ENCODE measurements around the gene PHLPP1. TPM values are rescaled to one million over a fixed set of nuclear protein-coding genes. Genes with fewer than 3 reads are reported as not detected.

Gene PHLPP1
- total RNA-seq, 1 experiment from 2014 or later = 14.7 TPM

DNA sequence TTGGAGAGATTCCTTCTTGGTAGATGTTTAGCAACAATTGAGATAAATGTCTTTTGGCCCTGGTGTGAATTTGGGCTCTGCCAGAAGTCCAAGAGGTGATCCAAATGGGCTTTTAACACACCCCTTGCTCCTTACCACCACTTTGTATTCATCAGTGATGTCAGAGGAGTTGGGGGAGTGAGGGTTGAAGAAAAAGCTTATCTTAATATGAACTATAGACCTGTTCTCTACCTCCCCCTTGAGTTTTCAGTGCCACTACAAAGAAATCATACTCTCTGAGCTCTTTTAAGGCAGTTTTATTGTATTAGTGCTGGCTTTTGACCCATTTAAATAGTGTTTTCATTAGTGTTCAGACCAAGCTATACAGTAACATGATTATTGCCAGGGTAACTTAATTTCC, 229.1 kb downstream of the PHLPP1 start:
- DNase-seq (ENCODE audit: low read depth, low spot score) = no peak
- no peaks in the 10 kb centered on the region for H3K9me3 ChIP-seq (ENCODE audit: control insufficient read depth in 1 of 2, insufficient read depth in 1 of 2, low read depth in 1 of 2, low read length in 2 of 2)
- H3K4me2 ChIP-seq (ENCODE audit: low read length) = no peak overlapping the region
- TF ChIP-seq SP1 (IDR thresholded peaks at IDR 0.05; ENCODE audit: low read depth) (no peak), RAD21 (IDR thresholded peaks at IDR 0.05; ENCODE audit: low read depth) (peak; percentile 27; the same call in 1 of the 2 replicates)
- no peaks in the 10 kb centered on the region for H3K79me2 ChIP-seq (ENCODE audit: insufficient read depth, low read length)
- no peak overlapping the region for H3K4me3 ChIP-seq (replicated peaks in 1 of 2; ENCODE audit: low read depth in 1 of 2, low read length in 2 of 2)
- intact Hi-C loops (cut with micrococcal nuclease) = no loop called here
- no peaks in the 10 kb centered on the region for H4K20me1 ChIP-seq (ENCODE audit: insufficient read depth)
- no peaks in the 10 kb centered on the region for H3K9me2 ChIP-seq (ENCODE audit: insufficient read depth)
- no peak for ATAC-seq
- H3K27ac ChIP-seq (ENCODE audit: low read depth, low read length) = no peak overlapping the region
- H3K36me3 ChIP-seq (ENCODE audit: control insufficient read depth in 1 of 2, insufficient read depth in 2 of 2, low read length in 2 of 2) = peaks cover 0 to 3% of the 10 kb centered on the region in 2 experiments; a peak in 2 of 4 replicates
- no peaks in the 10 kb centered on the region for H3K4me1 ChIP-seq (ENCODE audit: control insufficient read depth in 1 of 2, insufficient read depth in 2 of 2, low read length in 2 of 2)
- H3K9ac ChIP-seq (ENCODE audit: low read length) = no peak overlapping the region
- ChIA-PET CTCF (interaction anchor here (1.0 kb wide), 1 partner anchor 229 kb away, joined by 4 read pairs; the partner anchor contains the start of gene PHLPP1), POLR2A (no interaction called here), RAD21 (ENCODE audit: low non-redundant PET in 1 of 2, low total read pairs in 2 of 2, uncharacterized antibody in 2 of 2, unreplicated experiment in 2 of 2) (interaction anchor here in 1 of 2 experiments (0.6 kb wide), 1 partner anchor 227 kb away, joined by 3 read pairs; no protein-coding TSS in a partner anchor)
- H2AFZ ChIP-seq (ENCODE audit: low read depth, low read length, poor library complexity, severe bottlenecking) = no peak overlapping the region
- H3K27me3 ChIP-seq (ENCODE audit: insufficient read depth, low read length) = no peaks in the 10 kb centered on the region
- no TSS peak for BruUV-seq (replicated peaks)

GRCh38 chr18:62948788-62949187, 233.4 kb downstream of the PHLPP1 start:
- H3K9me3 ChIP-seq (ENCODE audit: control insufficient read depth in 1 of 2, insufficient read depth in 1 of 2, low read depth in 1 of 2, low read length in 2 of 2) = no peaks in the 10 kb centered on the region

More at GRCh38 chr18:62948788-62949187, 233.4 kb downstream of the PHLPP1 start:
- Histone ChIP-seq H3K4me2 (ENCODE audit: low read length) (no peak overlapping the region), H4K20me1 (ENCODE audit: insufficient read depth) (no peaks in the 10 kb centered on the region), H3K27ac (ENCODE audit: low read depth, low read length) (no peak overlapping the region), H2AFZ (ENCODE audit: low read depth, low read length, poor library complexity, severe bottlenecking) (no peak overlapping the region), H3K4me1 (ENCODE audit: control insufficient read depth in 1 of 2, insufficient read depth in 2 of 2, low read length in 2 of 2) (no peaks in the 10 kb centered on the region), H3K9me2 (ENCODE audit: insufficient read depth) (no peaks in the 10 kb centered on the region), H3K9ac (ENCODE audit: low read length) (no peak overlapping the region), H3K4me3 (replicated peaks in 1 of 2; ENCODE audit: low read depth in 1 of 2, low read length in 2 of 2) (no peak overlapping the region), H3K36me3 (ENCODE audit: control insufficient read depth in 1 of 2, insufficient read depth in 2 of 2, low read length in 2 of 2) (peaks cover 0 to 3% of the 10 kb centered on the region in 2 experiments; a peak in 2 of 4 replicates), H3K27me3 (ENCODE audit: insufficient read depth, low read length) (no peaks in the 10 kb centered on the region), H3K79me2 (ENCODE audit: insufficient read depth, low read length) (no peaks in the 10 kb centered on the region)
- RAD21 ChIA-PET (ENCODE audit: low non-redundant PET in 1 of 2, low total read pairs in 2 of 2, uncharacterized antibody in 2 of 2, unreplicated experiment in 2 of 2) = no interaction called here
- no TSS peak for BruUV-seq (replicated peaks)
- intact Hi-C loops (cut with micrococcal nuclease) = no loop called here
- no peak for ATAC-seq
- TF ChIP-seq CTCF (IDR thresholded peaks at IDR 0.05 in 2 of 3, conservative IDR thresholded peaks at IDR 0.05 in 1 of 3; ENCODE audit: borderline replicate concordance in 1 of 3, insufficient read depth in 1 of 3, low read depth in 2 of 3, low read length in 2 of 3) (no peak), EZH2 (IDR thresholded peaks at IDR 0.05) (no peak), POLR2AphosphoS5 (IDR thresholded peaks at IDR 0.05; ENCODE audit: low read depth, low read length) (no peak)
- POLR2A ChIA-PET = no interaction called here
- CTCF ChIA-PET = interaction anchor here (1.4 to 2.4 kb wide), 2 partner anchors 9 to 234 kb away, joined by 4 to 12 read pairs; partner anchors contain the start of gene PHLPP1
- no peak for DNase-seq (ENCODE audit: low read depth, low spot score)

Data from HCT116 (cell line).